Right atrium auricular region (tissue), 2 donors: ENCODE measurements around the gene MYADML2. TPM values are rescaled to one million over a fixed set of nuclear protein-coding genes. Genes with fewer than 3 reads are reported as not detected.

Source experiments
- DNase-seq: peaks from one replicate; pipeline ENCODE4 v3.0.0-alpha.2; 2019; ENCODE audit warnings: low spot score
- H3K27ac ChIP-seq, 2 donors: fragments of 200-600 bp; sonication (generic); 1 replicate in 1 of 2; 2 replicates in 1 of 2; pipeline ENCODE4 v1.5.1; 2016 to 2019
- H3K27me3 ChIP-seq, 2 donors: fragments of 200-600 bp; sonication (generic); one replicate each; pipeline versions ENCODE4 v1.5.1 to v1.6.0; 2017 to 2019
- H3K36me3 ChIP-seq: fragments of 200-600 bp; sonication (generic); one replicate; pipeline ENCODE4 v1.5.1; 2016
- H3K4me1 ChIP-seq, 2 donors: fragments of 200-600 bp; sonication (generic); one replicate each; pipeline versions ENCODE4 v1.5.1 to v1.6.0; 2017 to 2019
- H3K4me3 ChIP-seq, 2 donors: fragments of 200-600 bp; sonication (generic); 1 replicate in 1 of 2; 2 replicates in 1 of 2; pipeline ENCODE4 v1.5.1; 2017 to 2019; ENCODE audit warnings: mild to moderate bottlenecking in 1 of 2, moderate library complexity in 1 of 2
- H3K9me3 ChIP-seq, 2 donors: fragments of 200-600 bp; sonication (generic); one replicate each; pipeline ENCODE4 v1.5.1; 2019
- total RNA-seq, 2 donors: library from RNA; depleted of rRNA; stranded (reverse); fragments of >200 nt; gene quantifications; one replicate each; pipeline ENCODE4 v1.1.0, GENCODE V29; 2016
- TF ChIP-seq, protein P1 (sequence below), 2 donors: fragments of 200-600 bp; sonication (generic); IDR thresholded peaks; one replicate each; pipeline ENCODE4 v1.5.1; 2019; ENCODE audit warnings: antibody characterized with exemption in 2 of 2

Gene MYADML2
- total RNA-seq, 2 donors from 2014 or later = 0.55 to 1.4 TPM

DNA sequence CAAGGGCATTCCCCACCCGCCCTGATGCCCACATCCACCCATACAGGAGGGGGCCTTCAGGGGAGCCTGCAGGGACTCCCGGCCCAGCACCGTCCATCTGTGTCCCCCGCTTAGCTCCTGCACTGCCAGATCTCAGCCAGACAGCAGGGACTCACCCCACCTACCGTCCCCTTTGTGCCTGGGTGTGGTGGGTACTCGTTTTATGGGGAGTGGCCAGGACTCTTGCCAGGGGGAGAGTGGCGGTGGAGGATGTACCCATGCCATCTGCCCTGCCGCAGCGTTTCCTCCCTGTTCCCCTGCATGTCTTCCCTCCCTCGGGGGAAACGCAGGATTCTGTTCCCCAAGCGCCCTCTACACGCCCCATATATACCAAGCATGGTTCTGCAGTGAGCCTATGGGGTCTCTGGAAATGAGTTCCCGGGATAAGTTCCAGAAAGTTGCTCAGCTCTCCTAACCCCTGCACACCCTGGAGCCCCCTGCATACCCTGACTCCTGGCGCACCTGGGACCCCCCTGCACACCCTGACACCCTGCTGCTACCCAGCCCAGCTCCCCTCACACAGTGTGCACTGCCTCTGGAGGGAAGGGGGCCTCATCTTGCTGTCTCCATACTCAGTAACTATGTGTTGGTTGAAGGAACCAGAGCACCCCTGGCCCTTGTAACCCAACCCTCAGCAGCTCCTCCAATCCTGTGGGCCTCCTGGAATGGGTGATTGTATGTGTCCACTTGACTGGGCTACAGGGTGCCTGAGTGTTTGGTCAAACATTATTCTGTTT is 15.3 kb downstream of the MYADML2 start:
- Histone ChIP-seq H3K4me1 (peaks cover 0 to 19% of the 10 kb centered on the region in 2 donors), H3K27me3 (no peaks in the 10 kb centered on the region), H3K27ac (no peak overlapping the region), H3K4me3 (no peak overlapping the region), H3K36me3 (no peaks in the 10 kb centered on the region), H3K9me3 (no peaks in the 10 kb centered on the region)
- DNase-seq = no peak
- TF ChIP-seq, protein P1, sequence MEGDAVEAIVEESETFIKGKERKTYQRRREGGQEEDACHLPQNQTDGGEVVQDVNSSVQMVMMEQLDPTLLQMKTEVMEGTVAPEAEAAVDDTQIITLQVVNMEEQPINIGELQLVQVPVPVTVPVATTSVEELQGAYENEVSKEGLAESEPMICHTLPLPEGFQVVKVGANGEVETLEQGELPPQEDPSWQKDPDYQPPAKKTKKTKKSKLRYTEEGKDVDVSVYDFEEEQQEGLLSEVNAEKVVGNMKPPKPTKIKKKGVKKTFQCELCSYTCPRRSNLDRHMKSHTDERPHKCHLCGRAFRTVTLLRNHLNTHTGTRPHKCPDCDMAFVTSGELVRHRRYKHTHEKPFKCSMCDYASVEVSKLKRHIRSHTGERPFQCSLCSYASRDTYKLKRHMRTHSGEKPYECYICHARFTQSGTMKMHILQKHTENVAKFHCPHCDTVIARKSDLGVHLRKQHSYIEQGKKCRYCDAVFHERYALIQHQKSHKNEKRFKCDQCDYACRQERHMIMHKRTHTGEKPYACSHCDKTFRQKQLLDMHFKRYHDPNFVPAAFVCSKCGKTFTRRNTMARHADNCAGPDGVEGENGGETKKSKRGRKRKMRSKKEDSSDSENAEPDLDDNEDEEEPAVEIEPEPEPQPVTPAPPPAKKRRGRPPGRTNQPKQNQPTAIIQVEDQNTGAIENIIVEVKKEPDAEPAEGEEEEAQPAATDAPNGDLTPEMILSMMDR (IDR thresholded peaks at IDR 0.05) = no peak

DNA sequence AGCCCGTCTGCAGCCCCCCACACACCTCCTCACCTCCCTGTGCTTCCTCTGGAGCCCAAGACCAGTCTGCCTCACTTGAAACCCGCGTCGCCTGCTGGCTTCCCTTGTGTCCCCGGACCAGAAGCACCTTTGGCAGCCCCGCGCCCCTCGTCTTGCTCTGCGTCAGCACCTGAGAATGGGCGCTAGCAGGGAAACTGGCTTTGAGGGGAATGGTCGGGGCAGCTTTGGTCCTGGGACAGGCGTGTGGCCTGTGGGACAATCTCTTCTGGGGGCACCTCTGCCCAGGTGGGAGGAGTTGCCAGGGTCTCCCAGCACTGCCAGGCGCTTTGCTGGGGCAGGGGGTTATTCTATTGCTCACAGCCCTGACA is 15.9 kb downstream of the MYADML2 start:
- DNase-seq = no peak
- Histone ChIP-seq H3K4me1 (peaks cover 0 to 16% of the 10 kb centered on the region in 2 donors), H3K27ac (no peak overlapping the region), H3K36me3 (no peaks in the 10 kb centered on the region), H3K9me3 (no peaks in the 10 kb centered on the region), H3K4me3 (no peak overlapping the region), H3K27me3 (no peaks in the 10 kb centered on the region)
- TF ChIP-seq, protein P1 (IDR thresholded peaks at IDR 0.05) = no peak

DNA sequence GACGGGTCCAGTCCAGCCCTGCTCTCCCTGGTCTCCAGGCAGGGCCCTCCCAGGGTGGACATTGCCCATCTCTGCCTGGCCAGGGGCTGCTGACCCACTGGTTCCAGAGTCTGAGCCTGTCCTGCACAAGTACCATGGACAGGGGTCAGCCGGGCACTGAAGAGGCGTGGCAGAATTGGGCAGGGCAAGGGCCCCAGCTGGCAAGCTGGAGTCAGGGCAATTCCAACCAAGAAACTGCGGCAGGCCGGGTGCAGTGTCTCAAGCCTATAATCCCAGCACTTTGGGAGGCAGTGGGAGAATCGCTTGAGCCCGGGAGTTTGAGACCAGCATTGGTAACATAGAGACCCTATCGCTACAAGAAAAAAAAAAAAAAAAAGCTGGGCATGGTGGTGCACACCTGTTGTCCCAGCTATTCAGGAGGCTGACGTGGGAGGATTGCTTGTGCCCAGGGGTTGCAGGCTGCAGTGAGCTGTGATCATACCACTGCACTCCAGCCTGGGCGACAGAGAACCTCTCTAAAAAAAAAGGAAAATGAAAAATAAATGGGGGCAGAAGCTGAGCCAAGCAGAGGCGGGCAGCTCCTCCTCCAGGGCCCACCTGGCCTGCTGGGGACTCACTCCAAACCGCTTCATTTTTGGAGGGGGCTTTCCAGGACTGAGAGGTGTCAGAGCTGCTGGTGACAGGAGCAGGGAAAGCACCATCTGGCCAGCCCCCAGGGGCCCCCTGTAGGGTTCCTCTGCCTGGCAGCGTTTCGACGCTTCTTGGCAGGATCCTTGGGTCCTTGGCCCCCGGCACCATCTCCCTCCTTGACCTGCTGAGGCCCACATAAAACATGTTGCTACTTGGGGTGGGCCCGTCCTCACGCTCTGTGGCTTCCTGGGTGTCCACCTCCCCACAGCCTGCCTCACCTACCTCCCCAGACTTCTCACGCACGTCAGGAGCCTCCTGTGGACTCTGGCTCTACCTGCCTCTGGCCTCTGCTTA is 16.6 kb downstream of the MYADML2 start:
- TF ChIP-seq, protein P1 (IDR thresholded peaks at IDR 0.05) = no peak
- Histone ChIP-seq H3K27me3 (no peaks in the 10 kb centered on the region), H3K4me3 (no peak overlapping the region), H3K4me1 (peaks cover 0 to 22% of the 10 kb centered on the region in 2 donors), H3K36me3 (no peaks in the 10 kb centered on the region), H3K9me3 (no peaks in the 10 kb centered on the region), H3K27ac (no peak overlapping the region)
- DNase-seq = no peak

DNA sequence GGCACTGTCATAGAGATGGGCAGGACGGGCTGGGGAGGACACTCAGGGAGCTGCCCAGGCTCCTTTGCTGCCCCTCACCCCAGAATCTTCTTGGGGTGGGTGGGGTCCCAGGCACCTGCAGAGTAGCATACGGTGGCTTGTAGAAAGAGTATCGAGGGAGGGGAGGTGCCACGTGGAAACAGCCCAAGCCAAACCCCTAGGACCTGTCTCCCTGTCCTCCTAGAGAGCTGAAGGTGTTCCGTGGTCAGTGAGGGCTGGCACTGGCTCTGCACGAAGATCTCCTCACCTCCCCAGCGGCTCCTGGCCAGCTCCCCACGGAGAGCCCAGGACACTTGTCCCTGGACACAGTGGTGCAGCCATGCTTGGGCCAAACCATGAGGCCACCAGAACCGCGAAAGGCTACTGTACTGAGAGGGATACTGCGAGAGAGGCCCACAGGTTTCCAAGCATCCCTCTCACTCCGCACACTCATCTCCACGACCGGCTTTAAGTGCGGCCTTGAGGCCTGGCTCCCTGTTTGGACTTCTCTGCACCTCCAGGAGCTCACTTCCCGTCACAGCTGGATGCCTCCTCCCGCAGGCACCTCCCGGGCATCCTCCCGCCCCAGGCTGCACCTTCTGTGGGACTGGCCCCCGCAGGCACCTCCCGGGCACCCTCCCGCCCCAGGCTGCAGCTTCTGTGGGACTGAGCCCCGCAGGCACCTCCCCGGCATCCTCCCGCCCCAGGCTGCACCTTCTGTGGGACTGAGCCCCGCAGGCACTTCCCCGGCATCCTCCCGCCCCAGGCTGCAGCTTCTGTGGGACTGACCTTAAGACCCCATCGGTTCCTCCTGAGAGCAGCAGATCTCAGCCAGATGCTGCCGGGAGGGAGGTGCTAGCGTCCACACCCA is 17.5 kb downstream of the MYADML2 start:
- peaks cover 0 to 31% of the 10 kb centered on the region in 2 donors for H3K4me1 ChIP-seq
- no peak for DNase-seq

More for the DNA sequence above, 17.5 kb downstream of the MYADML2 start:
- H3K36me3 ChIP-seq = no peaks in the 10 kb centered on the region
- H3K27me3 ChIP-seq = no peaks in the 10 kb centered on the region
- TF ChIP-seq, protein P1 (IDR thresholded peaks at IDR 0.05) = no peak
- no peak overlapping the region for H3K27ac ChIP-seq
- H3K9me3 ChIP-seq = no peaks in the 10 kb centered on the region
- H3K4me3 ChIP-seq = no peak overlapping the region
